Measurements from ENCODE around the gene PLXNA2.

PLXNA2 gene

DNA sequence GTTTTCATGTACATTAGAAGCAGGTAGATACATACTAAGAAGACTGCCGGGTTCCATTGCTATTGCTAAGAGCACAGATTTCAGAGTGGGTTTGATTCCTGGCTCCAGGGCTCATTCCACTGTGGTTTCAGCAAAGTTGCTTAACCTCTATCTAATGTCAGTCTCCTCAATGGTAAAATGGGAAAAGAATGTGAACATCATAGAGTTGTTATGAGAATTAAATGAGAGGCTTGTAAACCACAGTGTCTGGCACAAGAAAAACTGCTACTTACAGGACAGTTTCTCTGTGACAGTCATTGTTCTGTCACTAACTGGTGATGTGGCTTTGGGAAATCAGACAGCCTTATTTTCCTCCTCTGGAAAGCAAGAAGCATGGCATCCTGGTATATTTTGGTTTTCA lies 10.7 kb upstream of the PLXNA2 start:
- TF ChIP-seq GATA3 (IDR thresholded peaks at IDR 0.05; ENCODE audit: low read depth, low read length) (no peak), GATA2 (IDR thresholded peaks at IDR 0.05; ENCODE audit: low read depth, low read length) (no peak)

DNA sequence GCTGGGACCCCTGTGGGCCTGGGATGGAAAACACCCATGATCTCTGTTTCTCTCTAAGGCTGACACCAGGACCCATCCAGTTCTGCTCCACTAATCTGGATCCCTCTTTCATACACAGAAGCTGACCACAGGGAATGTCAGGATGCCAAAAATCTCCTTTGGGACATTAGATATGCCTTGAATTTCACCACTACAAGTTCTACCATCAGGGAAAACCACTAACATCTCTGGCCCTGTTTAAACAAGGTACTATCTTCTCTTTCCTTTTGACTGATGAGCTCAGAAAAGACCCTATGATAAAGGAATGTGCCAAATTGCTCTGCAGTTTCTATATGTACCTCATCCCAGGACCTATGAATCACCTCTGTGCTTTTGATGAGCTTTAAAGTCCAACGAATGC lies 10.2 kb upstream of the PLXNA2 start:
- TF ChIP-seq GATA3 (IDR thresholded peaks at IDR 0.05; ENCODE audit: low read depth, low read length) (no peak), GATA2 (IDR thresholded peaks at IDR 0.05; ENCODE audit: low read depth, low read length) (no peak)

DNA sequence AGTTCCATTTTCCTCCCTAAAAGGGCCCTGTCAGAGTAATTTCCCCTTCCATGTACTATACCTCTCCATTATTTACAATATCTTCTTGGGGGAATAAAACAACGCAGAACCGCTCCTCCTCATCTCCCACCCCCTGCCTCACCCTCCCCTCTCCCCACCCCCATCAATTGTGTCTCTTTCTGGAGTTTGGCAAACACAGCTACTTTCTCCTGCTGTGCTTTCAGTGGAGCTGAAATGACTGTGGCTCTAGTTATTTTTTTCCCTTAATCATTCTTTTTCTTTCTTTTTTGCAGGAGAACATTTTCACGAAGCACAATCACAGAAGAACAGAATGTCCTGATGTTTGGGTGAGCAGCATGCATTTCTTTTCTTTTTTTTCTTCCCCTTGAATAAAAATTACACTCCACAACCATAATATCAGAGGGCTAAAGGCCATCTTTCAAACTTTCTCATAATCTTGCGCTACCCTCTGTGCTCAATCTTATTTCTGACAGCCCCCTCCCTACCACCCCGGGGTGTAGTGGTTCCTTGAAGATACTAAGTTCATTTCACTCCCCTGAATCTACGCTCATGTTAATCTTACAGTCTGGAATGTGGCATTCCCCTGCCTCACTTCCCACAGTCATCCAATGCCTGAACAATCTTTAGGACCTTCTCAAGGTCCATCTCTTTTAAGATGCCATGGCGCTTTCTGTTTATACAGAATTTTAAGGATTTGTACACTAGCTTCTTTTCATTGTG lies 8.8 kb upstream of the PLXNA2 start:
- TF ChIP-seq GATA3 (IDR thresholded peaks at IDR 0.05; ENCODE audit: low read depth, low read length) (no peak), GATA2 (IDR thresholded peaks at IDR 0.05; ENCODE audit: low read depth, low read length) (no peak)

GRCh38 chr1:208251911-208252835 lies 8.0 kb upstream of the PLXNA2 start:
- TF ChIP-seq GATA3 (IDR thresholded peaks at IDR 0.05; ENCODE audit: low read depth, low read length) (no peak), GATA2 (IDR thresholded peaks at IDR 0.05; ENCODE audit: low read depth, low read length) (no peak)

DNA sequence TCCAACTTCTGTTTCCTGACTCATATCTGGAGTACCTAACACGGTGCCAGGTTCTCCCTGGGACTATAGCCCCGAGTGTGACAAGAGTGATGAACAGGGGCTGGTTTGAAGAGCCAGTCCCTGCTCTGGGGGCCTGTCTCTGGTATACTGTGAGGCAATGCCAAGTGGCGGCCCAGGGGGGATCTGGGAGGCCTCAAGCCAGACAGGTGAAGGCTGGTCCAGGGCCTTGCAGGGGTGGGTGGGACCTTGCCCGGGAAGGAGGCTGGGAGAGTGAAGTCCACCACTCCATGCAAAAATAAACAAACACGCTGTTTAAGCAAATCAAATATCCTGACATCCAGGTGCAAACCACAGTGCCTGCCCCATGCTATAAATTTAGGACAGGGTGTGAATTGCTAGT lies 6.8 kb upstream of the PLXNA2 start:
- TF ChIP-seq GATA3 (IDR thresholded peaks at IDR 0.05; ENCODE audit: low read depth, low read length) (no peak), GATA2 (IDR thresholded peaks at IDR 0.05; ENCODE audit: low read depth, low read length) (no peak)

GRCh38 chr1:208250613-208251012 lies 6.4 kb upstream of the PLXNA2 start:
- TF ChIP-seq GATA2 (IDR thresholded peaks at IDR 0.05; ENCODE audit: low read depth, low read length) (no peak), GATA3 (IDR thresholded peaks at IDR 0.05; ENCODE audit: low read depth, low read length) (no peak)

DNA sequence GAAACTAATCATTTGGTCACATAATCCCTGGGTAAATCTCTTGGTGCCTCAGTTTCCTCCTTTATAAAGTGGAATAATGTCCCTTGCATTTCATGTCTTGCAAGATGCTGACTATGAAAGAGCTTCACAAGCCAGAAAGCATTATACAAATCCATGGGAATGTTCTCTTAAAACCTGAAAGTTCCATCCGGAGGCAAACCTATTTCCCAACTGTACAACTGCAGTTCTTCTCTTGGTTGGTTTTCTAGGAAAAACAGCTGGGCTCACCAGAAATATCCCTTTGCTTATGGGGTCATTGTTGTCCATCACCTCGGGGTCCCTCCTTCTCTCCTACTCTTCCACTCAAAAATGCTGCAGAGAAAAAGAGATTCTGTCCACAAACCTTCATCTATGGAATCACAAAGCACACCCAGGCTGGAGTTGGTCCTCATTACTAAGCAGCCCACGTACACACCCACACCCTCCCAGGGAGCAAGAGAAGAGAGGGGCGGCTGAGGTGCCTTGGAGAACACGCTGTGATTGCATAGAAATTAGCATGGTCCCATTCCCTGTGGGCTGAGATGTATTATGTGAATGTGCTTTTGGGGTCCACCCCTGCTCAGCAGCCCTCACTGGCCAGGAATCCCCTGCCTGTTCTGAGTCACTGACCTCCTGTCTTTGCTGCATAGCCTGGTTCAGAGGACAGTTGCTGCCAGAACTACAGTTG lies 5.0 kb upstream of the PLXNA2 start:
- no peak for TF ChIP-seq GATA3 (IDR thresholded peaks at IDR 0.05; ENCODE audit: low read depth, low read length)
- TF ChIP-seq GATA2 (IDR thresholded peaks at IDR 0.05; ENCODE audit: low read depth, low read length) = no peak

- TF ChIP-seq GATA3 (IDR thresholded peaks at IDR 0.05; ENCODE audit: low read depth, low read length) = no peak
- TF ChIP-seq GATA2 (IDR thresholded peaks at IDR 0.05; ENCODE audit: low read depth, low read length) = no peak
These were observed 4.2 kb upstream of the PLXNA2 start for GRCh38 chr1:208248307-208248801.

- TF ChIP-seq GATA2 (IDR thresholded peaks at IDR 0.05; ENCODE audit: low read depth, low read length) (no peak), GATA3 (IDR thresholded peaks at IDR 0.05; ENCODE audit: low read depth, low read length) (no peak)
These were observed 3.5 kb upstream of the PLXNA2 start for GRCh38 chr1:208247696-208248095.

DNA sequence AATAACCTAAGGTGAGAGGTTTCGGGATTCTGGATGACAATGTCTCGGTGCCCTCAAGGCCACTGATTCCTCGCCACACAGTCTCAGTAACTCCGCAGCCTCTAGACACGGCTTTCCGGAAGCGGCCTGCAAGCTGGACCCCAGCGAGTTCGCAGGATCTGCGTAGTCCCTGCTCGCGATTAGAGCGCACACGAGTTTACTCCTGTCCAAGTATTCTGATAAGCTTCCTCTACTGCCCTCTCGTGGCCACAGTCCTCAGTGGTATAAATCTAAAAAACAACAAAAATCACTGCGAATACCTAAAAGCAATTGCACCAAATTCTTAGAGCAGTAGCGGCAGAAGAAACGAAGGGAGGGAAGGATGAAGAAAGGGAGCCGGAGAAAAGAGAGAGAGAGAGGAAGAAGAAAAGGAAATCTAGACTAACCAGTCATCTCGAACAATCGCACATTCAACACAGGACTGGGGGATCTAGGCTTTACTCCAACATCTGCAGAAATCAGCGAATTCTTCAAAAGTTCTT lies 1.1 kb upstream of the PLXNA2 start:
- TF ChIP-seq GATA2 (IDR thresholded peaks at IDR 0.05; ENCODE audit: low read depth, low read length) (peak; percentile 38; the same call in 1 of the 2 replicates), GATA3 (IDR thresholded peaks at IDR 0.05; ENCODE audit: low read depth, low read length) (no peak)

DNA sequence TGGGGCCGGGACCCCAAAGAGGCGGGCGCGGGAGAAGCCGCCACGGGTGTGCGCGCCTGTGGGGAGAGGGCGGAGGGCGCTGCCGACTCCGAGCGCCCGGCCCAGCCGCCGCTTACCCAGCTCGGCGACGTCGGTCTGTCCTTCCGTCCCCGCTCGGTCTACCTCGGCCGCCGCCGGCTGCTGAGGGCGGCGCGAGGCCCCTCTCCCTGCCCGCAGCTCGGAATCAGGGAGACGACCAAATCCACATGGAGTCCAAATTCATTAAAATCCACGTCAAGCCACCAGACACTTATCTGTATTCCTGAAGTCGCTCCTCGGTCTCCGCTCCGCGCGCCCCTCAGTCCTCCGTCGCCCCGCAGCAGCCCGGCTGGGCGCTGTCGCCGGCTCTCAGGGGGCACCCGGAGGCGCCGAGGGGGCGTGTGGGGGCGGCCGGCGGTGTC lies 637 bp downstream of the PLXNA2 start:
- no peak; the same call in 1 of the 2 replicates for TF ChIP-seq GATA2 (IDR thresholded peaks at IDR 0.05; ENCODE audit: low read depth, low read length)
- no peak for TF ChIP-seq GATA3 (IDR thresholded peaks at IDR 0.05; ENCODE audit: low read depth, low read length)

DNA sequence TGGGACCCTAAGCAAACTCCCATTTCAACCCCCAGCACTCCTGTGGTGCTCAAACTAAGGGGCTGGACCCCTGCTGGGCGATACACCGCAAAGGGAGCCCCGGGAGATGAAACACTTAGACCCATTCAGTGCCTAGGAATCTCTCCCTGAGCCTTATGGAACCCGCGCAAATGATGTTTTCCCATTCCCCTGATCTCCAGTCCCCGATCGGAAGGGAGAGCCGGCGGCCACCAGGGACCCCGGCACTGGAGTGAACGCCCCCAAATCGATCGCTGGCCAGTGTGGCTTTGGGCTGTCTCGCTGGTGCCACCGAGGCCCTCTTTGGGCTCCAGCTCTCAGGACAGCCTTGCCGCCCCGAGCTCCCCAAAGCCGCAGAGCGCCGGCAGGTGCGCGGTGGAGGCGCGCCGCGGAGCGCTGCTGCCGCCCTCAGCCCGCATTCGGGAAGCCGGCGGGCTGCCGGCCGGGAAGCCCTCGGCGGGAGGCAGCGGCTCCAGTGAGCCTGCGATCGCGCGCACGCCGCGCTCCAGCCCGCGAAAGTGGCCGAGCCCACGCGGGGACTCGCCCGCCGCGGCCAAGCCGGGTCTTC lies 1.1 kb downstream of the PLXNA2 start:
- TF ChIP-seq GATA2 (IDR thresholded peaks at IDR 0.05; ENCODE audit: low read depth, low read length) (no peak), GATA3 (IDR thresholded peaks at IDR 0.05; ENCODE audit: low read depth, low read length) (no peak)

DNA sequence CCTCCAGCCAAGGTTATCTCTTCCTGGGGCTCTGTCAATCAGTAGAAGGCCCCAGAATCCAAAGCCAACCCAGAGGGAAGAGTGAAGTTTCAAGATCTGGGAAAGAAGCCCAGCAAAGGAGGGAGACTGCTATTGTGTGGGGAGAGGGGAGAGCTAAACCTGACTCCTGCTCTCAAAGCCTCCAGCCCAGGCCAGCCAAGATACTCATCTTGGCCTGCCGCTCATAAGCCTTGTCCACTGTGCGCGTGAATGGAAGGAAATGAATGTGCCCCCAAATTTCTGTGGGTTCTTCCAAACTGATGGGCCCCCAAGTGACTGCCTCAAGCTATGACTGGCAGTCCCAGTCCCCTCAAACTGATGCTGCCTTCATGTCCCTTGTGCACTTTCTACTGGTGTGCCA lies 2.0 kb downstream of the PLXNA2 start:
- TF ChIP-seq GATA2 (IDR thresholded peaks at IDR 0.05; ENCODE audit: low read depth, low read length) = no peak
- TF ChIP-seq GATA3 (IDR thresholded peaks at IDR 0.05; ENCODE audit: low read depth, low read length) = no peak
